Karpas-422 (cell line): ENCODE data around the gene ETNK1. TPM values are rescaled to one million over a fixed set of nuclear protein-coding genes. Genes with fewer than 3 reads are reported as not detected.

Experiments used
- DNase-seq: peaks from one replicate; pipeline ENCODE4 v3.0.0-alpha.2; 2015
- H2AFZ ChIP-seq: fragments of 200-600 bp; sonication (generic); 2 replicates; pipeline ENCODE4 v1.6.1; 2014; ENCODE audit warnings: antibody characterized with exemption, low read length, mixed read lengths
- H3K27ac ChIP-seq: fragments of 200-600 bp; sonication (generic); 2 replicates; pipeline ENCODE4 v1.5.1; 2014; ENCODE audit warnings: mild to moderate bottlenecking, low read length, moderate library complexity
- H3K27me3 ChIP-seq: fragments of 200-600 bp; sonication (generic); 2 replicates; pipeline ENCODE4 v1.6.1; 2014; ENCODE audit warnings: low read length, mixed read lengths
- H3K36me3 ChIP-seq: fragments of 200-600 bp; sonication (generic); 2 replicates; pipeline ENCODE4 v1.6.1; 2014; ENCODE audit warnings: low read length, mixed read lengths; ENCODE audit not compliant: insufficient read depth
- H3K4me1 ChIP-seq: fragments of 200-600 bp; sonication (generic); 2 replicates; pipeline ENCODE4 v1.6.1; 2014; ENCODE audit warnings: mild to moderate bottlenecking, low read length, mixed read lengths
- H3K4me2 ChIP-seq: fragments of 200-600 bp; sonication (generic); 2 replicates; pipeline ENCODE4 v1.6.1; 2014; ENCODE audit warnings: low read length, low read depth, mild to moderate bottlenecking; ENCODE audit not compliant: poor library complexity, severe bottlenecking
- H3K4me3 ChIP-seq: fragments of 200-600 bp; sonication (generic); 2 replicates; pipeline ENCODE4 v1.5.1; 2014; ENCODE audit warnings: mild to moderate bottlenecking, antibody characterized with exemption, low read length, mixed read lengths
- H3K79me2 ChIP-seq: fragments of 200-600 bp; sonication (generic); 2 replicates; pipeline ENCODE4 v1.6.1; 2014; ENCODE audit warnings: mild to moderate bottlenecking, low read length, mixed read lengths
- H3K9ac ChIP-seq: fragments of 200-600 bp; sonication (generic); 2 replicates; pipeline ENCODE4 v1.6.0; 2014; ENCODE audit warnings: low read length
- H3K9me2 ChIP-seq: fragments of 200-600 bp; sonication (generic), shearing (Covaris generic); replicated peaks from 2 replicates; pipeline ENCODE4 v1.6.0; 2014; ENCODE audit warnings: mild to moderate bottlenecking, low read length, moderate library complexity; ENCODE audit not compliant: insufficient read depth
- H3K9me3 ChIP-seq: fragments of 300-700, 200-600 bp; sonication (generic); 2 replicates; pipeline ENCODE4 v1.6.1; 2014; ENCODE audit warnings: low read length, mixed read lengths
- H4K20me1 ChIP-seq: fragments of 200-600 bp; sonication (generic); 2 replicates; pipeline ENCODE4 v1.6.1; 2014; ENCODE audit warnings: mild to moderate bottlenecking, antibody characterized with exemption, low read length, low read depth; ENCODE audit not compliant: insufficient read depth
- total RNA-seq: library from RNA; depleted of rRNA; stranded (reverse); fragments of >200 nt; shearing (Covaris generic); gene quantifications from 2 replicates; pipeline ENCODE4 v1.2.3, GENCODE V29; 2014; ENCODE audit warnings: low replicate concordance

ETNK1 gene
- total RNA-seq, 1 experiment from 2014 or later, result 93.7 TPM

- no peaks in the 10 kb centered on the region for H3K27me3 ChIP-seq
- no peaks in the 10 kb centered on the region for H3K79me2 ChIP-seq
- no peak overlapping the region for H3K4me2 ChIP-seq
- no peak for DNase-seq
- no peak overlapping the region for H3K9ac ChIP-seq
- H3K4me1 ChIP-seq, result no peaks in the 10 kb centered on the region
- no peaks in the 10 kb centered on the region for H3K9me2 ChIP-seq
- no peak overlapping the region for H3K27ac ChIP-seq
- H4K20me1 ChIP-seq, result no peaks in the 10 kb centered on the region
- no peaks in the 10 kb centered on the region for H3K9me3 ChIP-seq
- no peak overlapping the region for H3K4me3 ChIP-seq
- no peak overlapping the region for H2AFZ ChIP-seq
- no peaks in the 10 kb centered on the region for H3K36me3 ChIP-seq
Observed at GRCh38 chr12:22715254-22715653, 90.3 kb downstream of the ETNK1 start.

DNA sequence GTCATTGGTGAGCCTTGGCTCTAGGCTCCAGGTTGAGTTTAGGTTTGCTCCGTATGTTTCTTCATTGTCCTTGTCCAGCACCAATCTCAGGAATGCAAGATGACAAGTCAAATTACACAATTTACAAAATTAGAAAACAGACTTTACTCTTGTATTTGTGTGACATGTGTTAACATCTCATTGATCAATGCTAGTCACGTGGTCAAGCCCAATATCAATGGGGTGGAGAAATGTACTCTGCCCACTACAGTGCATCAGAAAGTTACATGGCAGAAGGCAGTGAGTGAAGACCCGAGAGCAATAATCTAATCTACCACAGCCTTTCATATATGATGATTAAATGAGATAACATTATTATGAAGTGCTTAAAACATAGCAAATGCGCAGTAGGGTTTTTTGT lies 94.8 kb downstream of the ETNK1 start:
- H3K36me3 ChIP-seq, result no peaks in the 10 kb centered on the region
- H3K27me3 ChIP-seq, result no peaks in the 10 kb centered on the region
- no peak overlapping the region for H3K9ac ChIP-seq
- H3K4me2 ChIP-seq, result no peak overlapping the region
- H3K27ac ChIP-seq, result no peak overlapping the region
- no peaks in the 10 kb centered on the region for H3K9me2 ChIP-seq
- no peak overlapping the region for H2AFZ ChIP-seq
- H3K79me2 ChIP-seq, result no peaks in the 10 kb centered on the region
- no peaks in the 10 kb centered on the region for H3K9me3 ChIP-seq
- no peaks in the 10 kb centered on the region for H3K4me1 ChIP-seq
- no peak for DNase-seq
- no peaks in the 10 kb centered on the region for H4K20me1 ChIP-seq
- H3K4me3 ChIP-seq, result no peak overlapping the region

DNA sequence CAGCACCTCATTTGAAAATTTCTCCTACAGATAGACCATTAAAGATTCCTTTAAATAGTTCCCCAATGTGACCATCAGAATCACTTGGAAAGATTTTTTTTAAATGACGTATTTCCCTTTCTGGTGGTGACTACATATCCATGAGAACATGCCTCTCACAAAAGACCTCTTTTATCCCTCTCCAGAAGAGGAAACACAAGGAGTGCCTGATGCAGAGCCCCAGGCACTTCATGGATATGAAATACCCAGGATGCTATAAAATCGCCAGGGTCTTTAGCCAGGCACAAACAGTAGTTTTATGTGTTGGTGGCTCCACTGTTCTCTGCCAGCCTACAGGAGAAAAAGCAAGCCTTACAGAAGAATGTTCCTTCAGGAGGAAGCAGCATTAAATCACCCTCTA lies 97.1 kb downstream of the ETNK1 start:
- H4K20me1 ChIP-seq, result no peaks in the 10 kb centered on the region
- H3K36me3 ChIP-seq, result no peaks in the 10 kb centered on the region
- no peak for DNase-seq
- no peaks in the 10 kb centered on the region for H3K27me3 ChIP-seq
- H2AFZ ChIP-seq, result no peak overlapping the region
- no peak overlapping the region for H3K4me3 ChIP-seq
- H3K4me2 ChIP-seq, result no peak overlapping the region
- no peak overlapping the region for H3K9ac ChIP-seq
- no peaks in the 10 kb centered on the region for H3K79me2 ChIP-seq
- no peak overlapping the region for H3K27ac ChIP-seq
- H3K4me1 ChIP-seq, result no peaks in the 10 kb centered on the region
- no peaks in the 10 kb centered on the region for H3K9me2 ChIP-seq
- H3K9me3 ChIP-seq, result no peaks in the 10 kb centered on the region

DNA sequence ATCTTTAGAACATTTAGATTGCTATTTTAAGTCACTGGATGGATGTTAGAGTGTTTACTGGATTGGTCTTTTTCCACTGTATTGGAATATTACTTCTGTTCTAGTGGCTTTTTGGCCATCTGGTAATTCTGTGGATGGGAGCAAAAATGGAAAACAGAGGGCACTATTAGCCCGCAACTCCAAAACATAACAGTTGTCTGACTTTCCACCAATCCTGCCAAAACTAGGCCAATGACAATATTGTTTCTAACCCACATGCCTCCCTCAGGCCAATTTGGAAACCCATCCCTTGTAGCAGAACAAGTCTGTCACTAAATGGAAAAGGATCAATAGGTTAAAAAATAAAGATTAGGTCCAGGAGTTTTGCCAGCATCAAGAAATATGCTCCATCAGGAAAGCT lies 97.8 kb downstream of the ETNK1 start:
- H3K4me3 ChIP-seq, result no peak overlapping the region
- no peaks in the 10 kb centered on the region for H3K4me1 ChIP-seq
- no peak for DNase-seq
- no peak overlapping the region for H2AFZ ChIP-seq
- no peaks in the 10 kb centered on the region for H3K9me2 ChIP-seq
- H3K27ac ChIP-seq, result no peak overlapping the region
- H3K9me3 ChIP-seq, result no peaks in the 10 kb centered on the region
- no peaks in the 10 kb centered on the region for H3K36me3 ChIP-seq
- no peaks in the 10 kb centered on the region for H4K20me1 ChIP-seq
- no peak overlapping the region for H3K9ac ChIP-seq
- H3K79me2 ChIP-seq, result no peaks in the 10 kb centered on the region
- H3K27me3 ChIP-seq, result no peaks in the 10 kb centered on the region
- H3K4me2 ChIP-seq, result no peak overlapping the region

GRCh38 chr12:22728987-22729386 lies 104.0 kb downstream of the ETNK1 start:
- Histone ChIP-seq H3K9ac (no peak overlapping the region), H3K27me3 (no peaks in the 10 kb centered on the region), H2AFZ (no peak overlapping the region), H3K4me2 (no peak overlapping the region), H3K9me3 (no peaks in the 10 kb centered on the region), H3K36me3 (no peaks in the 10 kb centered on the region), H3K4me3 (no peak overlapping the region), H3K9me2 (no peaks in the 10 kb centered on the region), H3K4me1 (no peaks in the 10 kb centered on the region), H3K79me2 (no peaks in the 10 kb centered on the region), H4K20me1 (no peaks in the 10 kb centered on the region), H3K27ac (no peak overlapping the region)
- DNase-seq, result no peak

DNA sequence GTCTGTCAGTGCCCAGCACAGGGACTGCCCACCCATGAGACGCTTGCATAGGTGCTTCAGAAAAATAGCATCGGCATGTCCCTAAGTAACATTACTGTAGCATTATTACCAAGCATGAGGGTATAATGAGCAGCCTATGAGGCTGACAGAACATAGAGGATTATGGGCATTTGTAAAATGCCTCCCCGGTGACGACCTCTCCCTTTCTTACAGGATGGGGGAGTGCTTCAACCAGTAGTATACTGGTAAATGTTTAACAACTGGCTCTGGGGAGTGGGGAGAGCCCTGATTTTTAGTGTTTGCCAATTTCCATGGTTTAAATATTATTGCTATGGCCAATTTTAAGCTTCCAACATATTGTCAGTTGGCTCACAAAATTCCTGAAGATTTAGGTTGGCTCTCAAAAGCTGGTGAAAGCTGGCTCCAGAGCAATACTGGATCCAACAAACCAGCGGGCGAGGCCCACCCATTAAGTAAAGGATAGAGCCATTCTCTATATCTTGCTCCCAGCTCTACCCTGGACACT lies 104.5 kb downstream of the ETNK1 start:
- Histone ChIP-seq H3K27me3 (no peaks in the 10 kb centered on the region), H3K4me1 (no peaks in the 10 kb centered on the region), H3K9ac (no peak overlapping the region), H3K4me2 (no peak overlapping the region), H3K9me2 (no peaks in the 10 kb centered on the region), H4K20me1 (no peaks in the 10 kb centered on the region), H3K36me3 (no peaks in the 10 kb centered on the region), H3K27ac (no peak overlapping the region), H3K9me3 (no peaks in the 10 kb centered on the region), H3K4me3 (no peak overlapping the region), H3K79me2 (no peaks in the 10 kb centered on the region), H2AFZ (no peak overlapping the region)
- DNase-seq, result no peak

GRCh38 chr12:22729957-22730443 lies 105.0 kb downstream of the ETNK1 start:
- no peaks in the 10 kb centered on the region for H3K4me1 ChIP-seq
- H3K27ac ChIP-seq, result no peak overlapping the region
- H3K36me3 ChIP-seq, result no peaks in the 10 kb centered on the region
- H3K9me2 ChIP-seq, result no peaks in the 10 kb centered on the region
- no peak overlapping the region for H2AFZ ChIP-seq
- no peaks in the 10 kb centered on the region for H4K20me1 ChIP-seq
- no peak overlapping the region for H3K4me3 ChIP-seq
- no peak overlapping the region for H3K4me2 ChIP-seq
- no peaks in the 10 kb centered on the region for H3K79me2 ChIP-seq
- H3K9me3 ChIP-seq, result no peaks in the 10 kb centered on the region
- no peaks in the 10 kb centered on the region for H3K27me3 ChIP-seq
- H3K9ac ChIP-seq, result no peak overlapping the region
- DNase-seq, result no peak

GRCh38 chr12:22731236-22731635 lies 106.3 kb downstream of the ETNK1 start:
- Histone ChIP-seq H3K4me1 (no peaks in the 10 kb centered on the region), H4K20me1 (no peaks in the 10 kb centered on the region), H3K36me3 (no peaks in the 10 kb centered on the region), H3K9ac (no peak overlapping the region), H3K9me3 (no peaks in the 10 kb centered on the region), H3K4me3 (no peak overlapping the region), H3K27me3 (no peaks in the 10 kb centered on the region), H3K4me2 (no peak overlapping the region), H2AFZ (no peak overlapping the region), H3K27ac (no peak overlapping the region), H3K9me2 (no peaks in the 10 kb centered on the region), H3K79me2 (no peaks in the 10 kb centered on the region)
- no peak for DNase-seq

DNA sequence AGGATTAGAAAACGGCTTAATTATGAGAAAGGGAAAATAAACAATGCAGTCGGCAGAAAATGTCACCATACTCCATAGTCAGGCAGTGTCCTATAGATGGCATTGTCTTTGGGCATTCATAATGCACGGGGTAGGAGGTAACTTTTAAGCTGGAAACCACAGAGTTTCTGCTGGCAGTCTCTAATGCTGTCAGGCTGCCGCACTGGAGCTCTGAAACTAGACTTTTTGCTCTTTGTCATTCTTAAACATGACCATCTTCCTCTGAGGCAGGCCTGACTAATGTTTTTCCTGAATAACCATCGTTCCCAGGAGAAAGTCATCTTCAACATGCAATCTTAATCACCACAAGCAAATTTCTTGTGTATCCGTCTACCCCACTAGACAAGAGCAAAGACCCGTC lies 108.8 kb downstream of the ETNK1 start:
- no peaks in the 10 kb centered on the region for H3K36me3 ChIP-seq
- H3K27me3 ChIP-seq, result no peaks in the 10 kb centered on the region
- no peaks in the 10 kb centered on the region for H4K20me1 ChIP-seq
- H3K27ac ChIP-seq, result no peak overlapping the region
- H3K4me1 ChIP-seq, result no peaks in the 10 kb centered on the region
- no peak overlapping the region for H3K4me3 ChIP-seq
- H3K4me2 ChIP-seq, result no peak overlapping the region
- H3K9me3 ChIP-seq, result no peaks in the 10 kb centered on the region
- no peak overlapping the region for H3K9ac ChIP-seq
- DNase-seq, result no peak
- no peak overlapping the region for H2AFZ ChIP-seq
- no peaks in the 10 kb centered on the region for H3K79me2 ChIP-seq
- no peaks in the 10 kb centered on the region for H3K9me2 ChIP-seq
